Osteocyte (in vitro differentiated cells): ENCODE data around the gene ZNF835. TPM values are rescaled to one million over a fixed set of nuclear protein-coding genes. Genes with fewer than 3 reads are reported as not detected.

Experiments
- DNase-seq: peaks from one replicate; pipeline ENCODE4 v3.0.0; 2021; ENCODE audit warnings: mixed read lengths; ENCODE audit not compliant: unreplicated experiment; ENCODE audit errors: extremely low spot score
- H3K27ac Mint-ChIP-seq: one replicate; pipeline ENCODE4 v1.8.0; 2021; ENCODE audit warnings: mild to moderate bottlenecking, mixed read lengths; ENCODE audit not compliant: unreplicated experiment
- H3K27me3 Mint-ChIP-seq: one replicate; pipeline ENCODE4 v1.8.0; 2021; ENCODE audit warnings: mixed read lengths; ENCODE audit not compliant: unreplicated experiment
- H3K36me3 Mint-ChIP-seq: one replicate; pipeline ENCODE4 v1.8.0; 2021; ENCODE audit warnings: mixed read lengths; ENCODE audit not compliant: unreplicated experiment
- H3K4me1 Mint-ChIP-seq: one replicate; pipeline ENCODE4 v1.8.0; 2021; ENCODE audit warnings: mixed read lengths; ENCODE audit not compliant: unreplicated experiment
- H3K4me3 Mint-ChIP-seq: one replicate; pipeline ENCODE4 v1.8.0; 2021; ENCODE audit warnings: mild to moderate bottlenecking, moderate library complexity, mixed read lengths; ENCODE audit not compliant: unreplicated experiment
- H3K9me3 Mint-ChIP-seq: one replicate; pipeline ENCODE4 v1.8.0; 2021; ENCODE audit warnings: mixed read lengths; ENCODE audit not compliant: unreplicated experiment
- total RNA-seq: library from RNA; stranded (reverse); gene quantifications from 2 replicates; pipeline ENCODE4 v1.2.1, GENCODE V29; 2021
- TF ChIP-seq, protein P1 (sequence below): fragments of 200-600 bp; sonication (generic); IDR thresholded peaks from 2 replicates; pipeline ENCODE4 v1.5.0; 2021; ENCODE audit warnings: antibody characterized with exemption, mild to moderate bottlenecking, moderate library complexity

The ZNF835 gene
- total RNA-seq, 1 donor from 2014 or later, result not detected

DNA sequence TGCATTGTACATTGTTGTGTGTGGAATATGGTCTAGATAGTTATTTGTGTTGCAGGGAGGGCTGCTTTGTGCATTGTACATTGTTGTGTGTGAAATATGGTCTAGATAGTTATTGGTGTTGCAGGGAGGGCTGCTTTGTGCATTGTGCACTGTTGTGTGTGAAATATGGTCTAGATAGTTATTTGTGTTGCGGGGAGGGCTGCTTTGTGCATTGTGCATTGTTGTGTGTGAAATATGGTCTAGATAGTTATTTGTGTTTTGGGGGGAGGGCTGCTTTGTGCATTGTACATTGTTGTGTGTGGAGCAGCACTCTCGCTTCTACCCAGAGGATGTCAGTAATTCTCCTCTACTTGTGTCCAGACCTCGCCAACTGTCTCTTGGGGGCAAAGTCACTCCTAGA lies 36.3 kb upstream of the ZNF835 start:
- TF ChIP-seq, protein P1, sequence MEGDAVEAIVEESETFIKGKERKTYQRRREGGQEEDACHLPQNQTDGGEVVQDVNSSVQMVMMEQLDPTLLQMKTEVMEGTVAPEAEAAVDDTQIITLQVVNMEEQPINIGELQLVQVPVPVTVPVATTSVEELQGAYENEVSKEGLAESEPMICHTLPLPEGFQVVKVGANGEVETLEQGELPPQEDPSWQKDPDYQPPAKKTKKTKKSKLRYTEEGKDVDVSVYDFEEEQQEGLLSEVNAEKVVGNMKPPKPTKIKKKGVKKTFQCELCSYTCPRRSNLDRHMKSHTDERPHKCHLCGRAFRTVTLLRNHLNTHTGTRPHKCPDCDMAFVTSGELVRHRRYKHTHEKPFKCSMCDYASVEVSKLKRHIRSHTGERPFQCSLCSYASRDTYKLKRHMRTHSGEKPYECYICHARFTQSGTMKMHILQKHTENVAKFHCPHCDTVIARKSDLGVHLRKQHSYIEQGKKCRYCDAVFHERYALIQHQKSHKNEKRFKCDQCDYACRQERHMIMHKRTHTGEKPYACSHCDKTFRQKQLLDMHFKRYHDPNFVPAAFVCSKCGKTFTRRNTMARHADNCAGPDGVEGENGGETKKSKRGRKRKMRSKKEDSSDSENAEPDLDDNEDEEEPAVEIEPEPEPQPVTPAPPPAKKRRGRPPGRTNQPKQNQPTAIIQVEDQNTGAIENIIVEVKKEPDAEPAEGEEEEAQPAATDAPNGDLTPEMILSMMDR, result no peak
- Mint-ChIP-seq H3K4me1 (no peaks in the 10 kb centered on the region), H3K36me3 (peaks cover 2% of the 10 kb centered on the region), H3K27ac (no peak overlapping the region), H3K27me3 (no peaks in the 10 kb centered on the region), H3K4me3 (no peak overlapping the region), H3K9me3 (peaks cover 53% of the 10 kb centered on the region)
- DNase-seq, result no peak

DNA sequence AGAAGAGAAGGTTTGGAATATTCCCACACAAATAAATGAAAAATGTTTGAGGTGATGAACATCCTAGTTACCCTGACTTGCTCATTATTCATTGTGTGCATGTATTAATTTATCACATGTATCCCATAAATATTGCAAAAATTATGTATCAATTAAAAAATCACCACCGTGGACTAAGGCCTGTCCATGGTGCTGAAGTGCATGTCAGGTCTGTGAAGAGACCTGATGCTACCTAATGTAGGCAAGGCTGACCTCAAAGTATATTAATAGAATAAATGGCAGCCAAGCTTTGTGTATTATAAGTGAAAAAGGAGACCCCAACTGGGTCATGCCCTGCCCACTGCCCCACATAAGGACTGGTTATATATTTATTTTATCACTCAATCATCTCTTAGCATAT lies 34.4 kb upstream of the ZNF835 start:
- TF ChIP-seq, protein P1, result no peak
- Mint-ChIP-seq H3K27ac (no peak overlapping the region), H3K9me3 (peaks cover 51% of the 10 kb centered on the region), H3K4me1 (no peaks in the 10 kb centered on the region), H3K4me3 (no peak overlapping the region), H3K36me3 (peaks cover 2% of the 10 kb centered on the region), H3K27me3 (no peaks in the 10 kb centered on the region)
- DNase-seq, result no peak

DNA sequence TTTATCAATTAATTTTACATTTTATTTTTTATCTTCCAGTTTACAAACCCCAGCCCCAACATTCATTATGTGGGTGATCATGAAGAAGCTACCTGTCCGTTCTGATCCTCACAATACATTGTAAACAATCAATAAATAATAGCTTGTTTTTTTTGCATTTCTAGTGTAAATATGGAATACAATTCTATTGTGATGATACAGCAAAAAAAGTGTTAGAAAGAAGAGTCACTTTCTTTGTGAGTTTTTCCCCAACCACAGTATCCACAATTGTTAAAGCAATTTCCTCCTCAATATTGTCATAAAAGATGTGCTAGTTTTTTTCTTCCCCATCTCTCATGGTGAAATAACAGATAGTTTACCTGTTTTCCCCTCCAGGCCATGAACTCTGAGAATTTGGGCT lies 30.3 kb upstream of the ZNF835 start:
- Mint-ChIP-seq H3K4me3 (no peak overlapping the region), H3K4me1 (no peaks in the 10 kb centered on the region), H3K27ac (no peak overlapping the region), H3K9me3 (peaks cover 47% of the 10 kb centered on the region), H3K27me3 (no peaks in the 10 kb centered on the region), H3K36me3 (peaks cover 2% of the 10 kb centered on the region)
- DNase-seq, result no peak
- TF ChIP-seq, protein P1, result no peak

DNA sequence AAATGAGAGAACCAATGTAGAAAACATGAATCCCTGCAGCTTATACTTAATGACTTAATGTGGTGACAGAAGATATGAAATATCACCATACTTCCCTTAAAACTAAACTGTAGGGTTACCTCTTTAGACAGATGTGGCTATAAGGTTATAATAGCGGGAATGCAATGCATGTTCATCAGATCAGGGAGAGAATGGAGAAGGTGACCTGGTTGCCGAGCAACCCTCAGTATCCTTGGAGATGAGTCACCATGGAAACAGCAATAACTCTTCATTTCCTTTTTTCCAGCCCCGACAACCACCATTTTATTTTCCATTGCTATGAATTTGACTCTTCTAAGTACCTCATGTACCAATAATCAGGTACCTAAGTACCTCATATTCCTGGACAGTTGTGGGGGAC lies 28.0 kb upstream of the ZNF835 start:
- Mint-ChIP-seq H3K4me1 (no peaks in the 10 kb centered on the region), H3K36me3 (peaks cover 2% of the 10 kb centered on the region), H3K27ac (no peak overlapping the region), H3K4me3 (no peak overlapping the region), H3K27me3 (no peaks in the 10 kb centered on the region), H3K9me3 (peaks cover 37% of the 10 kb centered on the region)
- DNase-seq, result no peak
- TF ChIP-seq, protein P1, result no peak

DNA sequence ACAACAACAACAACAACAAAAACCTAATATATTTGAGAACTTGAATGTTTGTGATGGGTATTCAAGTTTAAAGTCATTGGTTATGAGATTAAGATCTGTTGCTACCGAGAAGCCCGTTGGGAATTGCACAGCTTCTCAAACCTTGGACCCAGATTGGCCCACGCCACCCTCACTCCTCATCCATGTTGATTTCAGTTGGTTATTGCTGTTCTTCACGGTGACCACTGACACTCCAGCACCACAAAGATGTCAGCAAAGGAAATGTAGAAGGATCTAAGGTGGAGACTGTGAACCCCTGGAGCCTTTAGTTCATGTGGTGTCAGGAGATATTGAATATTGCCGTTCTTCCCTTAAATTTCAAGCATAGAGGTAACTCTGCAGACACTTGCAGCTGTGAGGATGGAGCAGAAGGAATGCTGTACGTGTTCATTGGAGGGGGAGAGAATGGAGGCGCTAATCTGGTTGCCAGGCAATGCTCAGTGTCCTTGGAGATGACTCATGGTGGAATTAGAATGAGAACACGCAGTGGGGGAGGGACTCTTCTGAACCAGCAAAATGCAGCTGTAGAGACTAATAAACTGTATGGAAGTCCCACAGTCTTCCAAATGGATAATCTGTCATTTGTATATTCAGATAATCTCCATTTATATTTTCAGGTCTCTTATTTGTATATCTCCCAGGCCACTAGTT lies 20.8 kb upstream of the ZNF835 start:
- H3K4me1 Mint-ChIP-seq, result no peaks in the 10 kb centered on the region
- DNase-seq, result no peak
- no peak overlapping the region for H3K4me3 Mint-ChIP-seq
- H3K36me3 Mint-ChIP-seq, result no peaks in the 10 kb centered on the region
- H3K27me3 Mint-ChIP-seq, result no peaks in the 10 kb centered on the region
- TF ChIP-seq, protein P1, result no peak
- peaks cover 35% of the 10 kb centered on the region for H3K9me3 Mint-ChIP-seq
- no peak overlapping the region for H3K27ac Mint-ChIP-seq
